Ovary (tissue), 3 donors: Measurements from ENCODE around the gene FOXM1.

ENCODE experiments used
- CTCF ChIP-seq, 3 donors: fragments of 450-650 bp in 2 of 3; fragments of 200-600 bp in 1 of 3; IDR thresholded peaks; one replicate each; pipeline versions ENCODE4 v1.5.1 to v1.8.0; 2016 to 2022; ENCODE audit warnings: antibody characterized with exemption in 3 of 3, mild to moderate bottlenecking in 1 of 3
- EP300 ChIP-seq: sonication (generic); formaldehyde crosslinking; IDR thresholded peaks from one replicate; pipeline ENCODE4 v1.6.1; 2017; ENCODE audit warnings: antibody characterized with exemption
- POLR2A ChIP-seq: fragments of 450-650 bp; IDR thresholded peaks from one replicate; pipeline ENCODE4 v1.6.1; 2017; ENCODE audit warnings: antibody characterized with exemption, mild to moderate bottlenecking, moderate library complexity
- donor health status: DM: no; HTN: no; CAD: no.

- no peak for TF ChIP-seq CTCF (IDR thresholded peaks at IDR 0.05)
- no peak for TF ChIP-seq POLR2A
- no peak for TF ChIP-seq EP300
These were observed 34.0 kb downstream of the FOXM1 start for GRCh38 chr12:2842948-2843347.
